ENCODE data around the gene KDM3A. TPM values are rescaled to one million over a fixed set of nuclear protein-coding genes. Genes with fewer than 3 reads are reported as not detected.

Gene KDM3A
- total RNA-seq, 3 donors from 2014 or later: 36.1 to 73.6 (median 53.6) TPM

DNA sequence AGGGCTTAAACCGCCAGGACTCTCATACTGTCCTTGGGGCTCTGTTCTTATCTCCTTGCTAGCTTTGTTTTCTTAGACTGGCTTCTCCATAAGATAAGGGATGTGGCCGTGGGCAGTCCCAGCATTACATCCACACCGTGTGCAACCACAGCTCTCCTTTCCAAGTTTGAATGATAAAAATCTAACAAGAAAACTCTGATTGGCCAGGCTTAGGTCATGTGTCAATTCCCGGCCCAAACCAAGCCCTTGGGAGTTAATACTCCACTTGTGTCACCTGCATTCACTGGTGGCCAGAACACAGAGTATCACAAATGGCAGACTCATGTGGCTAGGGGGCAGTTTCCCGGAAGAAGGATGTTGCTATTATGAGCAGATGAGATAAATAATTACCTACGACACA is 43.2 kb upstream of the KDM3A start:
- Histone ChIP-seq H3K4me3 (no peak overlapping the region), H3K9me3 (no peaks in the 10 kb centered on the region), H3K36me3 (ENCODE audit: low read depth) (no peaks in the 10 kb centered on the region), H3K4me1 (ENCODE audit: low read depth) (peaks cover 12% of the 10 kb centered on the region)
- no peak for ATAC-seq
- intact Hi-C loops (cut with DNase I, micrococcal nuclease): no loop called here
- DNase-seq: no peak
- TF ChIP-seq, protein P1, sequence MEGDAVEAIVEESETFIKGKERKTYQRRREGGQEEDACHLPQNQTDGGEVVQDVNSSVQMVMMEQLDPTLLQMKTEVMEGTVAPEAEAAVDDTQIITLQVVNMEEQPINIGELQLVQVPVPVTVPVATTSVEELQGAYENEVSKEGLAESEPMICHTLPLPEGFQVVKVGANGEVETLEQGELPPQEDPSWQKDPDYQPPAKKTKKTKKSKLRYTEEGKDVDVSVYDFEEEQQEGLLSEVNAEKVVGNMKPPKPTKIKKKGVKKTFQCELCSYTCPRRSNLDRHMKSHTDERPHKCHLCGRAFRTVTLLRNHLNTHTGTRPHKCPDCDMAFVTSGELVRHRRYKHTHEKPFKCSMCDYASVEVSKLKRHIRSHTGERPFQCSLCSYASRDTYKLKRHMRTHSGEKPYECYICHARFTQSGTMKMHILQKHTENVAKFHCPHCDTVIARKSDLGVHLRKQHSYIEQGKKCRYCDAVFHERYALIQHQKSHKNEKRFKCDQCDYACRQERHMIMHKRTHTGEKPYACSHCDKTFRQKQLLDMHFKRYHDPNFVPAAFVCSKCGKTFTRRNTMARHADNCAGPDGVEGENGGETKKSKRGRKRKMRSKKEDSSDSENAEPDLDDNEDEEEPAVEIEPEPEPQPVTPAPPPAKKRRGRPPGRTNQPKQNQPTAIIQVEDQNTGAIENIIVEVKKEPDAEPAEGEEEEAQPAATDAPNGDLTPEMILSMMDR (IDR thresholded peaks at IDR 0.05): no peak

GRCh38 chr2:86398500-86399474 is 42.4 kb upstream of the KDM3A start:
- H3K4me3 ChIP-seq: no peak overlapping the region
- H3K36me3 ChIP-seq (ENCODE audit: low read depth): no peaks in the 10 kb centered on the region
- H3K9me3 ChIP-seq: no peaks in the 10 kb centered on the region
- intact Hi-C loops (cut with DNase I, micrococcal nuclease): no loop called here
- TF ChIP-seq, protein P1 (IDR thresholded peaks at IDR 0.05): no peak
- peaks cover 4% of the 10 kb centered on the region for H3K4me1 ChIP-seq (ENCODE audit: low read depth)
- DNase-seq (no peak), ATAC-seq (no peak)

DNA sequence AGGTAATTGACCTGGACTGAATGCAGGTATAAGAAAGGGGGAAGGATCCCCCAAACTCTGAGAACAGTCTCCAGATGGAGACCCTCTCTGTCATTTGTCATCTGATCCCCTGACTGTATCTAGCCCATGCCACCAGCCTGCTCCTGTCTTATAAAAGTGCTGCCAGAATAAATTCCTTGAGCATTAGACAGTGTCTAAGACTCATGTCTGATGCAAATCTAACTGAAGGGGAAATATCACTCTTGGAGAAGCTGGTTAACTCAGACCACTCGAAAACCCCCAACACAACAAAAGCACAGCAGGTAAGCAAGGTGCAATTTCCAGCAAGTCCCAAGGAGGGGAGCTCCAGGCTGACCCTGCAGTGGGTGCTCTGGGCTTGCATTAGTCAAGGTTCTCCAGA is 40.9 kb upstream of the KDM3A start:
- ATAC-seq (no peak), DNase-seq (no peak)
- intact Hi-C loops (cut with DNase I, micrococcal nuclease): no loop called here
- Histone ChIP-seq H3K9me3 (no peaks in the 10 kb centered on the region), H3K4me1 (ENCODE audit: low read depth) (no peaks in the 10 kb centered on the region), H3K4me3 (no peak overlapping the region), H3K36me3 (ENCODE audit: low read depth) (no peaks in the 10 kb centered on the region)
- TF ChIP-seq, protein P1 (IDR thresholded peaks at IDR 0.05): no peak

- Histone ChIP-seq H3K4me3 (no peak overlapping the region), H3K4me1 (ENCODE audit: low read depth) (no peaks in the 10 kb centered on the region), H3K9me3 (no peaks in the 10 kb centered on the region), H3K36me3 (ENCODE audit: low read depth) (no peaks in the 10 kb centered on the region)
- TF ChIP-seq, protein P1 (IDR thresholded peaks at IDR 0.05): no peak
- intact Hi-C loops (cut with DNase I, micrococcal nuclease): no loop called here
- ATAC-seq: no peak
- DNase-seq: no peak
Measured at GRCh38 chr2:86410581-86410980, 30.6 kb upstream of the KDM3A start.

- Histone ChIP-seq H3K4me3 (no peak overlapping the region), H3K36me3 (ENCODE audit: low read depth) (no peaks in the 10 kb centered on the region), H3K9me3 (no peaks in the 10 kb centered on the region), H3K4me1 (ENCODE audit: low read depth) (no peaks in the 10 kb centered on the region)
- no peak for ATAC-seq
- TF ChIP-seq, protein P1 (IDR thresholded peaks at IDR 0.05): no peak
- intact Hi-C loops (cut with DNase I, micrococcal nuclease): no loop called here
- DNase-seq: no peak
Measured at GRCh38 chr2:86411396-86411795, 29.8 kb upstream of the KDM3A start.
